ENCODE data around the gene GRIK1. TPM values are rescaled to one million over a fixed set of nuclear protein-coding genes. Genes with fewer than 3 reads are reported as not detected.

Gene GRIK1
- polyA plus RNA-seq, 1 donor from 2014 or later = 8.7 TPM

- Histone ChIP-seq H3K9me2 (ENCODE audit: insufficient read depth, low read length) (no peaks in the 10 kb centered on the region), H4K20me1 (ENCODE audit: insufficient read depth) (no peaks in the 10 kb centered on the region), H2AFZ (ENCODE audit: low read depth, low read length) (no peak overlapping the region), H3K4me3 (ENCODE audit: low read length) (no peak overlapping the region), H3K4me2 (ENCODE audit: low read length) (no peak overlapping the region), H3K27me3 (ENCODE audit: insufficient read depth, low read depth, low read length) (no peaks in the 10 kb centered on the region), H3K36me3 (ENCODE audit: insufficient read depth, low read length) (no peaks in the 10 kb centered on the region), H3K79me2 (replicated peaks; ENCODE audit: insufficient read depth, low read length) (no peaks in the 10 kb centered on the region), H3K9me3 (ENCODE audit: low read length) (peaks cover 1% of the 10 kb centered on the region), H3K27ac (ENCODE audit: low read length) (no peak overlapping the region), H3K9ac (ENCODE audit: low read length) (no peak overlapping the region), H3F3A (ENCODE audit: insufficient read depth, low read length, poor library complexity, severe bottlenecking) (peaks cover 4% of the 10 kb centered on the region)
- TF ChIP-seq MXI1 (conservative IDR thresholded peaks at IDR 0.05; ENCODE audit: poor library complexity, severe bottlenecking) (no peak), EP300 (conservative IDR thresholded peaks at IDR 0.05; ENCODE audit: poor library complexity, severe bottlenecking) (no peak), RAD21 (conservative IDR thresholded peaks at IDR 0.05) (no peak), POLR2AphosphoS5 (IDR thresholded peaks at IDR 0.05) (no peak)
- TF ChIP-seq, protein P1, sequence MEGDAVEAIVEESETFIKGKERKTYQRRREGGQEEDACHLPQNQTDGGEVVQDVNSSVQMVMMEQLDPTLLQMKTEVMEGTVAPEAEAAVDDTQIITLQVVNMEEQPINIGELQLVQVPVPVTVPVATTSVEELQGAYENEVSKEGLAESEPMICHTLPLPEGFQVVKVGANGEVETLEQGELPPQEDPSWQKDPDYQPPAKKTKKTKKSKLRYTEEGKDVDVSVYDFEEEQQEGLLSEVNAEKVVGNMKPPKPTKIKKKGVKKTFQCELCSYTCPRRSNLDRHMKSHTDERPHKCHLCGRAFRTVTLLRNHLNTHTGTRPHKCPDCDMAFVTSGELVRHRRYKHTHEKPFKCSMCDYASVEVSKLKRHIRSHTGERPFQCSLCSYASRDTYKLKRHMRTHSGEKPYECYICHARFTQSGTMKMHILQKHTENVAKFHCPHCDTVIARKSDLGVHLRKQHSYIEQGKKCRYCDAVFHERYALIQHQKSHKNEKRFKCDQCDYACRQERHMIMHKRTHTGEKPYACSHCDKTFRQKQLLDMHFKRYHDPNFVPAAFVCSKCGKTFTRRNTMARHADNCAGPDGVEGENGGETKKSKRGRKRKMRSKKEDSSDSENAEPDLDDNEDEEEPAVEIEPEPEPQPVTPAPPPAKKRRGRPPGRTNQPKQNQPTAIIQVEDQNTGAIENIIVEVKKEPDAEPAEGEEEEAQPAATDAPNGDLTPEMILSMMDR (IDR thresholded peaks at IDR 0.05; ENCODE audit: poor library complexity, severe bottlenecking) = no peak
These were observed 112.6 kb downstream of the GRIK1 start for GRCh38 chr21:29827236-29827635.

GRCh38 chr21:29826386-29826785 is 113.4 kb downstream of the GRIK1 start:
- no peak overlapping the region for H3K27ac ChIP-seq (ENCODE audit: low read length)
- no peaks in the 10 kb centered on the region for H3K79me2 ChIP-seq (replicated peaks; ENCODE audit: insufficient read depth, low read length)
- no peak overlapping the region for H3K9ac ChIP-seq (ENCODE audit: low read length)
- H3K9me2 ChIP-seq (ENCODE audit: insufficient read depth, low read length) = no peaks in the 10 kb centered on the region
- H3K4me3 ChIP-seq (ENCODE audit: low read length) = no peak overlapping the region
- TF ChIP-seq, protein P1 (IDR thresholded peaks at IDR 0.05; ENCODE audit: poor library complexity, severe bottlenecking) = no peak
- no peak for TF ChIP-seq TAF1 (IDR thresholded peaks at IDR 0.05; ENCODE audit: low read depth)
- TF ChIP-seq, protein P2, sequence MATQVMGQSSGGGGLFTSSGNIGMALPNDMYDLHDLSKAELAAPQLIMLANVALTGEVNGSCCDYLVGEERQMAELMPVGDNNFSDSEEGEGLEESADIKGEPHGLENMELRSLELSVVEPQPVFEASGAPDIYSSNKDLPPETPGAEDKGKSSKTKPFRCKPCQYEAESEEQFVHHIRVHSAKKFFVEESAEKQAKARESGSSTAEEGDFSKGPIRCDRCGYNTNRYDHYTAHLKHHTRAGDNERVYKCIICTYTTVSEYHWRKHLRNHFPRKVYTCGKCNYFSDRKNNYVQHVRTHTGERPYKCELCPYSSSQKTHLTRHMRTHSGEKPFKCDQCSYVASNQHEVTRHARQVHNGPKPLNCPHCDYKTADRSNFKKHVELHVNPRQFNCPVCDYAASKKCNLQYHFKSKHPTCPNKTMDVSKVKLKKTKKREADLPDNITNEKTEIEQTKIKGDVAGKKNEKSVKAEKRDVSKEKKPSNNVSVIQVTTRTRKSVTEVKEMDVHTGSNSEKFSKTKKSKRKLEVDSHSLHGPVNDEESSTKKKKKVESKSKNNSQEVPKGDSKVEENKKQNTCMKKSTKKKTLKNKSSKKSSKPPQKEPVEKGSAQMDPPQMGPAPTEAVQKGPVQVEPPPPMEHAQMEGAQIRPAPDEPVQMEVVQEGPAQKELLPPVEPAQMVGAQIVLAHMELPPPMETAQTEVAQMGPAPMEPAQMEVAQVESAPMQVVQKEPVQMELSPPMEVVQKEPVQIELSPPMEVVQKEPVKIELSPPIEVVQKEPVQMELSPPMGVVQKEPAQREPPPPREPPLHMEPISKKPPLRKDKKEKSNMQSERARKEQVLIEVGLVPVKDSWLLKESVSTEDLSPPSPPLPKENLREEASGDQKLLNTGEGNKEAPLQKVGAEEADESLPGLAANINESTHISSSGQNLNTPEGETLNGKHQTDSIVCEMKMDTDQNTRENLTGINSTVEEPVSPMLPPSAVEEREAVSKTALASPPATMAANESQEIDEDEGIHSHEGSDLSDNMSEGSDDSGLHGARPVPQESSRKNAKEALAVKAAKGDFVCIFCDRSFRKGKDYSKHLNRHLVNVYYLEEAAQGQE (IDR thresholded peaks at IDR 0.05; ENCODE audit: borderline replicate concordance) = no peak
- TF ChIP-seq EP300 (conservative IDR thresholded peaks at IDR 0.05; ENCODE audit: poor library complexity, severe bottlenecking) = no peak
- TF ChIP-seq POLR2AphosphoS5 (IDR thresholded peaks at IDR 0.05) = no peak
- TF ChIP-seq EZH2 (IDR thresholded peaks at IDR 0.05; ENCODE audit: borderline replicate concordance, insufficient read depth, low read length, poor library complexity, severe bottlenecking) = no peak
- TF ChIP-seq RAD21 (conservative IDR thresholded peaks at IDR 0.05) = no peak
- no peak for TF ChIP-seq MXI1 (conservative IDR thresholded peaks at IDR 0.05; ENCODE audit: poor library complexity, severe bottlenecking)
- no peak for TF ChIP-seq SMC3 (conservative IDR thresholded peaks at IDR 0.05; ENCODE audit: poor library complexity)
- peaks cover 4% of the 10 kb centered on the region for H3F3A ChIP-seq (ENCODE audit: insufficient read depth, low read length, poor library complexity, severe bottlenecking)
- H3K4me2 ChIP-seq (ENCODE audit: low read length) = no peak overlapping the region
- H3K27me3 ChIP-seq (ENCODE audit: insufficient read depth, low read depth, low read length) = no peaks in the 10 kb centered on the region
- no peaks in the 10 kb centered on the region for H3K36me3 ChIP-seq (ENCODE audit: insufficient read depth, low read length)
- no peak overlapping the region for H2AFZ ChIP-seq (ENCODE audit: low read depth, low read length)
- H3K9me3 ChIP-seq (ENCODE audit: low read length) = no peaks in the 10 kb centered on the region
- no peaks in the 10 kb centered on the region for H4K20me1 ChIP-seq (ENCODE audit: insufficient read depth)
